ENCODE results near the gene MORC3.
"Not testable (repeated sequence)": the region's sequence is repeated elsewhere in the genome, so short reads cannot be mapped to it uniquely, and the experiment has no call there.

Gene MORC3

GRCh38 chr21:36381841-36382589 is 62.0 kb downstream of the MORC3 start:
- no peak for DNase-seq (ENCODE audit: low read depth, low spot score)

- not testable (repeated sequence) for DNase-seq (ENCODE audit: low read depth, low spot score)
Measured at GRCh38 chr21:36382722-36383121, 62.7 kb downstream of the MORC3 start.

GRCh38 chr21:36384885-36385232 is 64.9 kb downstream of the MORC3 start:
- DNase-seq (ENCODE audit: low read depth, low spot score), result no peak

- peak; percentile 90 for DNase-seq (ENCODE audit: low read depth, low spot score)
Measured at GRCh38 chr21:36385233-36386030, 65.4 kb downstream of the MORC3 start, which contains the start of gene CHAF1B. Gene CHAF1B (plus strand): TSS chr21:36385392. CDS start chr21:36386137, 745 bp downstream.

- DNase-seq (ENCODE audit: low read depth, low spot score), result no peak
Measured at GRCh38 chr21:36386031-36386642, 66.1 kb downstream of the MORC3 start.

- DNase-seq (ENCODE audit: low read depth, low spot score), result no peak
Measured at GRCh38 chr21:36388096-36388495, 68.1 kb downstream of the MORC3 start.

- DNase-seq (ENCODE audit: low read depth, low spot score), result peak; percentile 87
Measured at GRCh38 chr21:36388835-36389234, 68.8 kb downstream of the MORC3 start.

GRCh38 chr21:36391649-36392048 is 71.7 kb downstream of the MORC3 start:
- not testable (repeated sequence) for DNase-seq (ENCODE audit: low read depth, low spot score)

- no peak for DNase-seq (ENCODE audit: low read depth, low spot score)
Measured at GRCh38 chr21:36395353-36396111, 75.5 kb downstream of the MORC3 start.

GRCh38 chr21:36396325-36396724 is 76.3 kb downstream of the MORC3 start:
- DNase-seq (ENCODE audit: low read depth, low spot score), result no peak

- DNase-seq (ENCODE audit: low read depth, low spot score), result no peak
Measured at GRCh38 chr21:36396971-36397370, 77.0 kb downstream of the MORC3 start.

- DNase-seq (ENCODE audit: low read depth, low spot score), result no peak
Measured at GRCh38 chr21:36397606-36398005, 77.6 kb downstream of the MORC3 start.

- DNase-seq (ENCODE audit: low read depth, low spot score), result not testable (repeated sequence)
Measured at GRCh38 chr21:36399736-36400135, 79.7 kb downstream of the MORC3 start.

- DNase-seq (ENCODE audit: low read depth, low spot score), result no peak
Measured at GRCh38 chr21:36400719-36401118, 80.7 kb downstream of the MORC3 start.

GRCh38 chr21:36402339-36402738 is 82.3 kb downstream of the MORC3 start:
- no peak for DNase-seq (ENCODE audit: low read depth, low spot score)

- no peak for DNase-seq (ENCODE audit: low read depth, low spot score)
Measured at GRCh38 chr21:36403713-36404112, 83.7 kb downstream of the MORC3 start.

- DNase-seq (ENCODE audit: low read depth, low spot score), result no peak
Measured at GRCh38 chr21:36408568-36408967, 88.6 kb downstream of the MORC3 start.

- no peak for DNase-seq (ENCODE audit: low read depth, low spot score)
Measured at GRCh38 chr21:36411301-36411700, 91.3 kb downstream of the MORC3 start.

GRCh38 chr21:36412916-36413315 is 92.9 kb downstream of the MORC3 start:
- no peak for DNase-seq (ENCODE audit: low read depth, low spot score)

GRCh38 chr21:36415375-36415774 is 95.4 kb downstream of the MORC3 start:
- no peak for DNase-seq (ENCODE audit: low read depth, low spot score)

- DNase-seq (ENCODE audit: low read depth, low spot score), result no peak
Measured at GRCh38 chr21:36419241-36419640, 99.2 kb downstream of the MORC3 start.

GRCh38 chr21:36419996-36420395 is 100.0 kb downstream of the MORC3 start:
- DNase-seq (ENCODE audit: low read depth, low spot score), result peak; percentile 94
